ENCODE measurements around the gene ATP6V0B.

GRCh38 chr1:43995984-43996732, 21.4 kb downstream of the ATP6V0B start:
- TF ChIP-seq, protein P1, sequence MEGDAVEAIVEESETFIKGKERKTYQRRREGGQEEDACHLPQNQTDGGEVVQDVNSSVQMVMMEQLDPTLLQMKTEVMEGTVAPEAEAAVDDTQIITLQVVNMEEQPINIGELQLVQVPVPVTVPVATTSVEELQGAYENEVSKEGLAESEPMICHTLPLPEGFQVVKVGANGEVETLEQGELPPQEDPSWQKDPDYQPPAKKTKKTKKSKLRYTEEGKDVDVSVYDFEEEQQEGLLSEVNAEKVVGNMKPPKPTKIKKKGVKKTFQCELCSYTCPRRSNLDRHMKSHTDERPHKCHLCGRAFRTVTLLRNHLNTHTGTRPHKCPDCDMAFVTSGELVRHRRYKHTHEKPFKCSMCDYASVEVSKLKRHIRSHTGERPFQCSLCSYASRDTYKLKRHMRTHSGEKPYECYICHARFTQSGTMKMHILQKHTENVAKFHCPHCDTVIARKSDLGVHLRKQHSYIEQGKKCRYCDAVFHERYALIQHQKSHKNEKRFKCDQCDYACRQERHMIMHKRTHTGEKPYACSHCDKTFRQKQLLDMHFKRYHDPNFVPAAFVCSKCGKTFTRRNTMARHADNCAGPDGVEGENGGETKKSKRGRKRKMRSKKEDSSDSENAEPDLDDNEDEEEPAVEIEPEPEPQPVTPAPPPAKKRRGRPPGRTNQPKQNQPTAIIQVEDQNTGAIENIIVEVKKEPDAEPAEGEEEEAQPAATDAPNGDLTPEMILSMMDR (IDR thresholded peaks at IDR 0.05): no peak
- TF ChIP-seq EZH2phosphoT487 (IDR thresholded peaks at IDR 0.05): no peak

Data from neural progenitor cell (in vitro differentiated cells).